ENCODE results near the gene BID.

BID gene

GRCh38 chr22:17803609-17804270 lies 29.5 kb upstream of the BID start:
- DNase-seq = no peak
- intact Hi-C loops (cut with DNase I) = no loop called here

GRCh38 chr22:17802822-17803221 lies 28.6 kb upstream of the BID start:
- no peak for DNase-seq

GRCh38 chr22:17802411-17802810 lies 28.1 kb upstream of the BID start:
- DNase-seq = no peak
- intact Hi-C loops (cut with DNase I) = no loop called here

More at GRCh38 chr22:17802822-17803221, 28.6 kb upstream of the BID start:
- intact Hi-C loops (cut with DNase I) = no loop called here

- no peak for DNase-seq
- intact Hi-C loops (cut with DNase I) = no loop called here
Measured at GRCh38 chr22:17797721-17798559, 23.7 kb upstream of the BID start.

GRCh38 chr22:17796695-17797094 lies 22.4 kb upstream of the BID start:
- DNase-seq = no peak
- intact Hi-C loops (cut with DNase I) = no loop called here

- no peak for DNase-seq
- intact Hi-C loops (cut with DNase I) = no loop called here
Measured at GRCh38 chr22:17795661-17796548, 21.6 kb upstream of the BID start.

- no peak for DNase-seq
- intact Hi-C loops (cut with DNase I) = no loop called here
Measured at GRCh38 chr22:17794726-17795542, 20.7 kb upstream of the BID start.

- intact Hi-C loops (cut with DNase I) = no loop called here
- DNase-seq = no peak
Measured at GRCh38 chr22:17792854-17793434, 18.7 kb upstream of the BID start.

GRCh38 chr22:17792299-17792698 lies 18.0 kb upstream of the BID start:
- no peak for DNase-seq
- intact Hi-C loops (cut with DNase I) = no loop called here

- intact Hi-C loops (cut with DNase I) = no loop called here
- no peak for DNase-seq
Measured at GRCh38 chr22:17791196-17791595, 16.9 kb upstream of the BID start.

- peak in 2 of 10 donors; percentile 23 to 90 for DNase-seq
- intact Hi-C loops (cut with DNase I) = no loop called here
Measured at GRCh38 chr22:17789379-17790200, 15.3 kb upstream of the BID start.

GRCh38 chr22:17788528-17789378 lies 14.5 kb upstream of the BID start:
- intact Hi-C loops (cut with DNase I) = no loop called here
- peak in 1 of 10 donors; percentile 23 for DNase-seq

GRCh38 chr22:17787716-17788330 lies 13.6 kb upstream of the BID start:
- intact Hi-C loops (cut with DNase I) = no loop called here
- peak in 1 of 10 donors; percentile 21 for DNase-seq

- intact Hi-C loops (cut with DNase I) = no loop called here
- DNase-seq = peak in 1 of 10 donors; percentile 21
Measured at GRCh38 chr22:17787241-17787640, 13.0 kb upstream of the BID start.

- DNase-seq = peak in 7 of 10 donors; percentile 40 to 92 (median 49)
- intact Hi-C loops (cut with DNase I) = no loop called here
Measured at GRCh38 chr22:17786435-17787161, 12.3 kb upstream of the BID start.
